Measurements from ENCODE around the gene ANXA5.

- TF ChIP-seq CTCF (IDR thresholded peaks at IDR 0.05; ENCODE audit: insufficient read depth, low read length) (no peak), POLR2AphosphoS5 (IDR thresholded peaks at IDR 0.05; ENCODE audit: low read depth) (no peak), SPI1 (IDR thresholded peaks at IDR 0.05; ENCODE audit: borderline replicate concordance, low read depth) (no peak)
These were observed 14.7 kb upstream of the ANXA5 start for GRCh38 chr4:121711263-121712000.
